NCI-H510A (cell line): ENCODE measurements around the gene ACP4.
"Not testable (repeated sequence)": the region's sequence is repeated elsewhere in the genome, so short reads cannot be mapped to it uniquely, and the experiment has no call there.

Source experiments
- DNase-seq: peaks from one replicate; lab custom pipeline; 2025; lab: John Stamatoyannopoulos, UW

ACP4 gene, protein sequence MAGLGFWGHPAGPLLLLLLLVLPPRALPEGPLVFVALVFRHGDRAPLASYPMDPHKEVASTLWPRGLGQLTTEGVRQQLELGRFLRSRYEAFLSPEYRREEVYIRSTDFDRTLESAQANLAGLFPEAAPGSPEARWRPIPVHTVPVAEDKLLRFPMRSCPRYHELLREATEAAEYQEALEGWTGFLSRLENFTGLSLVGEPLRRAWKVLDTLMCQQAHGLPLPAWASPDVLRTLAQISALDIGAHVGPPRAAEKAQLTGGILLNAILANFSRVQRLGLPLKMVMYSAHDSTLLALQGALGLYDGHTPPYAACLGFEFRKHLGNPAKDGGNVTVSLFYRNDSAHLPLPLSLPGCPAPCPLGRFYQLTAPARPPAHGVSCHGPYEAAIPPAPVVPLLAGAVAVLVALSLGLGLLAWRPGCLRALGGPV

DNA sequence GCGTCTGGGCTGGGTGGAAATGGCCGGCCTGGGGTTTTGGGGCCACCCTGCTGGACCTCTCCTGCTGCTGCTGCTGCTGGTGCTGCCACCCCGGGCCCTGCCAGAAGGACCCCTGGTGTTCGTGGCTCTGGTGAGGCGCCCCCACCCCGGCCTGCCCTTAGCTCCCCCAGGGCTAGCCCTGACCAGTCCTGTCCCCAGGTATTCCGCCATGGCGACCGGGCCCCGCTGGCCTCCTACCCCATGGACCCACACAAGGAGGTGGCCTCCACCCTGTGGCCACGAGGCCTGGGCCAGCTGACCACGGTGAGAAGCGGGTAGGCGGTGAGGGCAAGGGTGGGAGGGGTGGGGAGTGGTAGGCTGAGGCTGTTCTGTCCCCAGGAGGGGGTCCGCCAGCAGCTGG, at the start of gene ACP4:
TSS of gene ACP4 (plus strand) at position 20 of the 400 bp plus-strand sequence. CDS start at position 20, 0 bp downstream.
- no peak for DNase-seq

DNA sequence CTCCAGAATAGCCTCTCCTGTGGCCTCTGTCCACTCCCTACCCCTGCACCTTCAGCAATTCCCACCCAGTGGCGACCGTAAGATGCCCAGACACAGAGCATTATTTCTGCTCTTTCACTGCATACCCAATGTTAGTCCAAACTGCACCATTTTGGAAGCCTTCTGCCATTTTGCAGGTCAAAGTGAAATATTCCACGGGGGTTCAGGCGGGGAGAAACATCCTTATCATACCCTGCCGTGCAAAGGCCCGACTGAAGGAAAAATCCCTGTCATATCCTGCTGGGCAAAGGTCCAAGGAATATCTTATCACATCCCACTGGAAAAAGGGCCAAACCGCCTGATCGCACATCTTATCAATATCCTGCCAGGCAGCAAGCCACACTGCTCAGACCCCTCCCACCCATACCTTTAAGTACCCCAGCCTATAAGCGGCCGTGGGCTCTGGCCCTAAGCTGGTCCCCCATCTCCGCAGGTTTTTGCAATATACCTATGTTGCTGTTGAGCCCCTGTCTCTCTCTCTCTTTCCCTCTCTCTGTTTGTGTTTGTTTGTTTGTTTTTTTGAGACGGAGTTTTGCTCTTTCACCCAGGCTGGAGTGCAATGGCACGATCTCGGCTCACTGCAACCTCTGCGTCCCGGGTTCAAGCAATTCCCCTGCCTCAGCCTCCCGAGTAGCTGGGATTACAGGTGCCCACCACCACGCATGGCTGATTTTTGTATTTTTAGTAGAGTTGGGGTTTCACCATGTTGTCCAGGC, 48.9 kb upstream of the ACP4 start:
- no peak for DNase-seq

DNA sequence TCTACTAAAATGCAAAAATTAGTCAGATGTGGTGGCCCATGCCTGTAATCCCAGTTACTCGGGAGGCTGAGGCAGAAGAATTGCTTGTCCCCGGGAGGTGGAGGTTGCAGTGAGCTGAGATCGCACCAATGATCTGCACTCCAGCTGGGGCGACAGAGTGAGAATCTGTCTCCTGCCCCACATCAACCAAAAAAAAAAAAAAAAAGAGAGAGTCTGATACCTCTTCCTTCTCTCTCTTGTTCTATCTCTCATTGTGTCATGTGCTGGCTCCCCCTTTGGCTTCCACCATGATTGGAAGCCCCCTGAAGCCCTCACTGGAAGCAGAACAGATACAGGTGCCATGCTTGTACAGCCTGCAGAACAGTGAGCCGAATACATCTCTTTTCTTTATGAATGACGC, 46.7 kb upstream of the ACP4 start:
- no peak for DNase-seq

DNA sequence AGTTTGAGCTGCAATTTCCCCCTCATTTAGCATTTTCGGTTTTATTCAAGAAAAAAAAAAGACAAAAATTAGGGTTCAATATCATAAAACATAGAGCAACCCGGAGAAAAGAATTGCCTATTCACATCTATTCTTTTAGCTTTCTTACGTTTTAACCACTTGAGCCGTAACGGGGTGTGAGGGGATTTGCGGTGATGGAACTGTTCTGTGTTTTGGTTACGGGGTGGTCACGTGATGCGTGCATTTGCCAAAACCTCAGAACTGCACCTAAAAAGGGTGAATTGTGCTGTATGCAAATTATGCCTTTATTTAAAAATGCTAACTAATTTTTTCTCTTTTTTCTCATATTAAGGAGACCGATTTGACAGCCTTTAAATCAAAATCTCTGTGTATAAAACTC, 45.0 kb upstream of the ACP4 start:
- DNase-seq: no peak

DNA sequence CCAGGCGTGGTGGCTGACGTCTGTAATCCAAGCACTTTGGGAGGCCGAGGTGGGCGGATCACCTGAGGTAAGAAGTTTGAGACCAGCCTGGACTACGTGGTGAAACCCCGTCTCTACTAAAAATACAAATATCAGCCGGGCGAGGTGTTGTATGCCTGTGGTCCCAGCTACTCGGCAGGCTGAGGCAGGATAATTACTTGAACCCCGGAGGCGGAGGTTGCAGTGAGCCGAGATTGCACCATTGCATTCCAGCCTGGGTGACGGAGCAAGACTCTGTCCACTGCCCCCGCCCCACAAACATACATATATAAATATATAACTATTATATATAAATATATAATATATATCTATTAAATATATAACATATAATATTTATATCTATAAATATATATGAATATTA, 43.1 kb upstream of the ACP4 start:
- not testable (repeated sequence) for DNase-seq

DNA sequence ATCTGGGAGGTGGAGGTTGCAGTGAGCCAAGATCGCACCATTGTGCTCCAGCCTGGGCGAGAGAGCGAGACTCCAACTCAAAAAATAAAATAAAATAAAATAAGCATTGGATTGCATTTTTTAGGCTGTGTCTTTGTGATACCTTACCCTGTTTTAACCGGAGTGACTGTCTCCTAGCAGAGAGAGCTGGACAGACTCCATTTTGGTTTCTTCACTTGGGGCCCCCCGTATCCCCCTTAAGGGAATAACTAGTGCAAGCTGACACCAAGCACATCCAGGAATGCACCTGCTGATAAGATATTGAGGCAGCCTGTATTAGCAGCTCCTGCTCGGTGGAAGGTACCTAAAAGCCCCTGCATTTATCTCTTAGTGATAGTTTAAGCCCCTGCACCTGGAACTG, 40.7 kb upstream of the ACP4 start:
- no peak for DNase-seq

DNA sequence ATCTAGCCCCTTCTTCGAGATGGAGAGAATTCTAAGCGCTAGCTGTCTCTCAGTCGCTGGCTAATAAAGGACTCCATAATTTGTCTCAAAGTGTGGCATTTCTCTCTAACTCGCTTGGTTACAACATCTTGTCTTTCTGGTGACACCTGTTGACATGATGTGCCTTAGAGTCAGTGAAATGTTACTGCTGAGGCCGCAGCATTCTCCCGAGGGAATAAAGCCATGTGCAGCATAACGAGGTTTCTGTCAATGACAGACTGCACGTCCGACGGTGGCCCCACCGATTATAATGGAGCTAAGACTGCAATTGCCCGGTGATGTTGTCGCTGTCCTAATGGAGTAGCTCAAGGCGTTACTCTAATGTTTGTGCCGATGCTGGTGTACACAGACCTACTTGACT, 40.2 kb upstream of the ACP4 start:
- no peak for DNase-seq

DNA sequence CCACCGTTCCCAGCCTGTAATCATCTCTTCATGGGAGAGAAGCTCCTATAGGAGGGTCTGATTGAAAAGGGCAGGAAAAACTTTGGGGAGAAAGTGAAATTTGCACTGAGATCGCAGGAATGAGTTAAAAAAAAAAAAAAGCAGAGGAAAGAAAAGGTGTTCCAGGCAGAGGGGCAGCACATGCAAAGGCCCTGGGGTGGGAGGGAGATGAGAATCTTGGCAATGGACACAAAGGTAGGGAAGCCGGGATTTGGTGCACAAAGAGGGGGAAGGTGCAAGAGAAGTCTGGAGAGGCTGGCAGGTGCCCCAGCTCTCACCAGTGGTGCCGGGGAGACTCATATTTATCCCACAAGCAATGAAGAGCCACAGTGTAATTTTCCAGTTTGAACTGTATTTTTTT, 36.3 kb upstream of the ACP4 start:
- DNase-seq: no peak

DNA sequence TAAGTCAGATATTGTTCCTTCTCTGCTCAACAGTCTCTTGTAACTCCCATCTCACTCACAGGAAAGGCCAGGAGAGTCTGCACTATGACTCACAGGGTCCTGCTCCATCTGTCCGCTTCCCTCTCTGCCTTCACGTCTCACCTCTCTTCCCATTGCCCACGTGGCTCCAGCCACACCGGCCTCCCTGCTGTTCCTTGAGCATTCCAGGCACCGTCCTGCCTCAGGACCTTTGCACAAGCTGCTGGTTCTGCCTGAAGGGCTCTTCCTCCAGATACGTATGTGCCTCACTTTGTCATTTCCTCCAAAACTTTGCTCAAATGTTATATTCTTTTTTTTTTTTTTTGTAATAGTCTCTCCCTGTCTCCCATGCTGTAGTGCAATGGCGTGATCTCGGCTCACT, 34.0 kb upstream of the ACP4 start:
- not testable (repeated sequence) for DNase-seq

DNA sequence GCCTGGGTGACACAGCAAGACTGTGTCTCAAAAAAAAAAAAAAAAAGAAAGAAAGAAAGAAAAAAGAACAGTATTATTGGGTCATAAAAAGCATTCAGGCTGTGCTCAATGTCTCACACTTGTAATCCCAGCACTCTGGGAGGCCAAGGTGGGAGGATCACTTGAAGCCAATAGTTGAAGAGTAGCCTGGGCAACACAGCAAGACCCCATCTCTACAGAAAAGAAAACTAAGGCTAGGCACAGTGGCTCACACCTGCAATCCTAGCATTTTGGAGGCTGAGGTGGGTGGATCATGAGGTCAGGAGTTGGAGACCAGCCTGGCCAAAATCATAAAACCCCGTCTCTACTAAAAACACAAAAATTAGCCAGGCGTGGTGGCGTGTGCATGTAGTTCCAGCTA, 32.6 kb upstream of the ACP4 start:
- not testable (repeated sequence) for DNase-seq

DNA sequence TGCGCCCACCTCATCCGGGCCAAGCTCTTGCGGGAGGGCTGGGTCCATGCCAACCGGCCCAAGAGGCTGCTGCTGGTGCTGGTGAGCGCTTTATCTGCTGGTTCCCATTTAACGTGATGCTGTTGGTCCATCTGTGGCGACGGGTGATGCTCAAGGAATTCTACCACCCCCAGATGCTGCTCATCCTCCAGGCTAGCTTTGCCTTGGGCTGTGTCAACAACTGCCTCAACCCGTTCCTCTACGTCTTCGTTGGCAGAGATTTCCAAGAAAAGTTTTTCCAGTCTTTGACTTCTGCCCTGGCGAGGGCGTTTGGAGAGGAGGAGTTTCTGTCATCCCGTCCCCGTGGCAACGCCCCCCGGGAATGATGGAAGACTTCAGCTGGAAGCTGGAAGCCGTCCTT, 31.1 kb upstream of the ACP4 start:
- DNase-seq: not testable (repeated sequence)

DNA sequence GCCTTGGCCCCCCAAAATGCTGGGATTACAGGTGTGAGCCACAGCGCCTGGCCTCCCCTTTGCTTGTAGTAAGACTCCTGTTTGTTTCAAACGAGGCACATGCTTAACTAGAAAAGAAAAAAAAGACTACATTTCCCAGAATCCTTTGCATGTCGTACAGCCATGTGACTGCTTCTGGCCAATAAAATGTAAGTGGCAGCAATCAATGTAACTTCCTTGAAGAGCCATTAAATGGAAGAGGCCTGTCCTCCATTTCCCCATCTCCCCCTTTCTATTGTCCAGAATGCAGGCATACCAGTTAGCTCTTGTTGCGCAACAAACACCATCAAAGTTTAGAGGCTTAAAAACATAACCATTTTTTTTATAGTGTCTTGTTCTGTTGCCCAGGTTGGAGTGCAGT, 30.3 kb upstream of the ACP4 start:
- DNase-seq: no peak

DNA sequence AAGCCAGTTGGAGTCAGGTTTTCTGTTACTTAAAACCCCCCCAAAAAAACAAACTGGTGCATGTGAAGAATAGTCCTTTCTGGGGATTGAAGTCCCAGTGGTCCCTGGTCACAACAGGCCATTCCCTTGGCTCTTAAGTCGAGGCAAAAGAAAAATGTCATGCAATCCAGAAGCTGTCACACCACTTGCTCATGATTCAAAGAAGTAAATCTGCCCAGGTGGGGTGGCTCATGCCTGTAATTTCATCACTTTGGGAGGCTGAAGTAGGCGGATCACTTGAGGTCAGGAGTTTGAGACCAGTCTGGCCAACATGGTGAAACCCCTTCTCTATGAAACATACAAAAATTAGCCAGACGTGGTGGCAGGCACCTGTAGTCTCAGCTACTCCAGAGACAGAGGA, 28.7 kb upstream of the ACP4 start:
- not testable (repeated sequence) for DNase-seq

DNA sequence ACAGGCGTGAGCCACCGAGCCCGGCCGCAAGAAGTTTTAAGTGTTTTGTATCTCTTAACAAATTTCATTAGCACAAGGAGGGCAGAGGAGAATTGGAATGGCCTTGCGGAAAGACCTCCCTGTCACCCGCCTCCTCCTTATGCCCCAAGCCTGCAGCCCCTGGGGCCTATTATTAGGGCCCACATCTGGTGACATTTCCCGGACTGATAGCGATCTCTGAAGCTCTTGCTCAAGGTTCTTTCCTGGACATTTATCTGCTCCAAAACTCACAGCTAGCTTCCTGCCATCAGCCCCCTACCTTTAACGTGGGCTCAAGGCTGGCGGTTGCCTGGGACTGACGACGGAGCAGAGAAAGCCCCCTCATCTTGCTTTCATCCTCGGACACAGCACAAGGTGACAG, 26.7 kb upstream of the ACP4 start:
- DNase-seq: not testable (repeated sequence)

DNA sequence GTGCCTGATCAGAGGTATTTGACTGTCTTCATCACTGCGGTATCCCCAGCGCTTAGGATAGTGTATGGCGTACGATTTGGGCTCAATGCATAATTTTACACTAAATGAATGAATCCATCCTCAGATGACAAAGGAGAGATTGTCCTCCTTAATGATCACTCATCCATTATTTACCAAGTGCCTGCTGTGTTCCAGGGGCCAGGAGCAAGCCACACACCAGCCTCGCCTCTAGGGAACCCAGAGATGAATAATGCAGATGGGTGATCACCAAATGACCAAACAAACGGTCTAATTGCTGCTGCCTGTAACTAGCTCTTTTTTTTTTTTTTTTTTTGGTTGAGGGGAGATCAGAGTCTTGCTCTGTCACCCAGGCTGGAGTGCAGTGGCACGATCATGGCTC, 25.8 kb upstream of the ACP4 start:
- DNase-seq: no peak

DNA sequence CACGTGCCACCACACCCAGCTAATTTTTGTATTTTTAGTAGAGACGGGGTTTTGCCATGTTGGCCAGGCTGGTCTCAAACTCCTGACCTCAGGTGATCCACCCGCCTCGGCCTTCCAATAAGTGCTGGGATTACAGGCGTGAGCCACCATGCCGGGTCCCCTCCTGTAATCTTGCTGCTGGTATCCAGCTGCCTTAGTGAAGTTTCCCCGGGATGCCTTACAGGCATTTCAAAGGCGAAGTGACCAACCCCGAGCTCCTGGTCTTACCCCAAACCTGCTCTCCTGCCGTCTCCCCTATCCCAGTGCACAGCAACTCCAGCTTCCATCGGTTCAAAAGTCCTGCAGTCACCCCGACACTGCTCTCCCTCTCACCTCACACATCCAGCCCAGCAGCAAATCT, 23.5 kb upstream of the ACP4 start:
- not testable (repeated sequence) for DNase-seq

DNA sequence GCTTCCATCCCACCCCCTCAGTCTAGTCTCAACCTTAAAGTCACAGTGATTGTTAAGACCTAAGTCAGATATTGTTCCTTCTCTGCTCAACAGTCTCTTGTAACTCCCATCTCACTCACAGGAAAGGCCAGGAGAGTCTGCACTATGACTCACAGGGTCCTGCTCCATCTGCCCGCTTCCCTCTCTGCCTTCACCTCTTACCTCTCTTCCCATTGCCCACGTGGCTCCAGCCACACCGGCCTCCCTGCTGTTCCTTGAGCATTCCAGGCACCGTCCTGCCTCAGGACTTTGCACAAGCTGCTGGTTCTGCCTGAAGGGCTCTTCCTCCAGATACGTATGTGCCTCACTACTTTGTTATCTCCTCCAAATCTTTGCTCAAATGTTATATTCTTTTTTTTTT, 23.0 kb upstream of the ACP4 start:
- DNase-seq: not testable (repeated sequence)

DNA sequence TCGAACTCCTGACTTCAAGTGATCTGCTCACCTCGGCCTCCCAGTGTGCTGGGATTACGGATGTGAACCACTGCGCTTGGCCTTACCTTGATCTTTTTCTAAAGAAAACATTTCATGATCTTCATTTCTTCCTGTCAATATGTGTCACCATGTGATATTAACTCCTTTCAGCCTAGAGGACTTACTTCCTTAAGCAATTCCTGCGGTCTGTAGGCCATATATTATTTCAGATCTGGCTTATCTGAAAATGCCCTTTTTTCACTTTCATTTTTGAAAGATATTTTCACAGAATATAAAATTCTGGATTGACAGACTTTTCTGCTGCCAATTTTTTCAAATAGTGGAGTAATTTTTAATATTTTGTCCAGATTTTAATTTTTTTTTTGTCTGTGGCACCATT, 21.9 kb upstream of the ACP4 start:
- DNase-seq: no peak

DNA sequence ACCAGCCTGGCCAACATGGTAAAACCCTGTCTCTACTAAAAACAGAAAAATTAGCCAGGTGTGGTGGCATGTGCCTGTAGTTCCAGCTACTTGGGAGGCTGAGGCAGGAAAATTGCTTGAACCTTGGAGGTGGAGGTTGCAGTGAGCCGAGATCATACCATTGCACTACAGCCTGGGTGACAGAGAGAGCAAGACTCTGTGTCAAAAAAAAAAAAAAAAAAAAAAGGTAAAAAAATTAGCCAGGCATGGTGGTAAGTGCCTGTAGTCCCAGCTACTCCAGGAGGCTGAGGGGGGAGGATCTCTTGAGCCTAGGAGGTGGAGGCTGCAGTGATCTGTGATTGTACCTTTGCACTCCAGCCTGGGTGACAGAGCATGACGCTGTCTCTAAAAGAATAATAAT, 20.1 kb upstream of the ACP4 start, which contains the start of gene GPR32:
TSS of gene GPR32 (plus strand) at position 301 of the 400 bp plus-strand sequence. CDS start 137 bp downstream, outside the sequence.
- DNase-seq: not testable (repeated sequence)

DNA sequence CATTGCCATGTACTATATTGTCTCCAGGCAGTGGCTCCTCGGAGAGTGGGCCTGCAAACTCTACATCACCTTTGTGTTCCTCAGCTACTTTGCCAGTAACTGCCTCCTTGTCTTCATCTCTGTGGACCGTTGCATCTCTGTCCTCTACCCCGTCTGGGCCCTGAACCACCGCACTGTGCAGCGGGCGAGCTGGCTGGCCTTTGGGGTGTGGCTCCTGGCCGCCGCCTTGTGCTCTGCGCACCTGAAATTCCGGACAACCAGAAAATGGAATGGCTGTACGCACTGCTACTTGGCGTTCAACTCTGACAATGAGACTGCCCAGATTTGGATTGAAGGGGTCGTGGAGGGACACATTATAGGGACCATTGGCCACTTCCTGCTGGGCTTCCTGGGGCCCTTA, 19.3 kb upstream of the ACP4 start:
- DNase-seq: no peak

DNA sequence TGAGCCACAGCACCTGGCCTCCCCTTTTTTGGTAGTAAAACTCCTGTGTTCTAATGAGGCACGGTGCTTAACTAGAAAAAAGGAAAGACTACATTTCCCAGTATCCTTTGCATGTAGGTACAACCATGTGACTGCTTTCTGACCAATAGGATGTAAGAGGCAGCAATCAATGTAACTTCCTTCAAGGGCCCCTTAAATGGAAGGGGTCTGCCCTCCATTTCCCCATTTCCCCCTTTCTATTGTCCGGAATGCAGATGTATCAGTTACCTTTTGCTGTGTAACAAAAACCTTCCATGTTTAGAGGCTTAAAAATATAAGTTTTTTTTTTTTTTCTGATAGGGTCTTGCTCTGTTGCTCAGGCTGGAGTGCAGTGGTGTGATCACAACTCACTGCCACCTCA, 17.7 kb upstream of the ACP4 start:
- no peak for DNase-seq

DNA sequence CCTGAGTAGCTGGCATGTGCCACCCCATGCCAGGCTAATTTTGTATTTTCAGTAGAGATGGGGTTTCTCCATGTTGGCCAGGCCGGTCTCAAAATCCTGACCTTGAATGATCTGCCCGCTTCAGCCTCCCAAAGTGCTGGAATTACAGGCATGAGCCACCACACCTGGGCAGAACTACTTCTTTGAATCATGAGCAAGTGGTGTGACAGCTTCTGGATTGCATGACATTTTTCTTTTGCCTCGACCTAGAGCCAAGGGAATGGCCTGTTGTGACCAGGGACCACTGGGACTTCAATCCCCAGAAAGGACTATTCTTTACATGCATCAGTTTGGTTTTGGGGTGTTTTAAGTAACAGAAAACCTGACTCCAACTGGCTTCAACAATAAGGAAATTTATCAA, 17.3 kb upstream of the ACP4 start:
- not testable (repeated sequence) for DNase-seq

DNA sequence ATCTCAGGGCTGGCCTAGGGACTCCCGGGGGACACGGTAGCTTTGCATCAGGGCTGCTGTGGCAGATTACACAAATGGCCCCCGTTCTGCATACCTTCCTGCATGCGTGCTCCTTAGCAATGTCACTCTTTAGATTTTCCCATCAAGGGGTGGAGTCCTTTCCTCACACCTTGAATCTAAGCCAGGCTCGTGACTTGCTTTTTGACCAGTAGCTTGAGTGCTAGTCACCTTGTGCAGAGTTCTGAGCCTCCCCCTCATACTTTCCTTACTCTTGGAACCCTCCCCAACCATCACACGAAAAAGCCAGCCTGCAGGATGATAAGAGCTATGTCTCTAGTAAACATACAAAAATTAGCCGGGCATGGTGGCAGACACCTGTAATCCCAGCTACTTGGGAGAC, 16.8 kb upstream of the ACP4 start:
- not testable (repeated sequence) for DNase-seq
